SW480 (cell line): ENCODE measurements around the gene EIF3B.
"Not testable (repeated sequence)": the region's sequence is repeated elsewhere in the genome, so short reads cannot be mapped to it uniquely, and the experiment has no call there.

Source experiments
- DNase-seq: peaks from one replicate; pipeline ENCODE4 v3.0.0-alpha.2; 2016; ENCODE audit warnings: low spot score

The EIF3B gene

GRCh38 chr7:2347351-2348063 lies 7.1 kb upstream of the EIF3B start:
- DNase-seq, result not testable (repeated sequence)

GRCh38 chr7:2350055-2350454 lies 4.6 kb upstream of the EIF3B start:
- no peak for DNase-seq

DNA sequence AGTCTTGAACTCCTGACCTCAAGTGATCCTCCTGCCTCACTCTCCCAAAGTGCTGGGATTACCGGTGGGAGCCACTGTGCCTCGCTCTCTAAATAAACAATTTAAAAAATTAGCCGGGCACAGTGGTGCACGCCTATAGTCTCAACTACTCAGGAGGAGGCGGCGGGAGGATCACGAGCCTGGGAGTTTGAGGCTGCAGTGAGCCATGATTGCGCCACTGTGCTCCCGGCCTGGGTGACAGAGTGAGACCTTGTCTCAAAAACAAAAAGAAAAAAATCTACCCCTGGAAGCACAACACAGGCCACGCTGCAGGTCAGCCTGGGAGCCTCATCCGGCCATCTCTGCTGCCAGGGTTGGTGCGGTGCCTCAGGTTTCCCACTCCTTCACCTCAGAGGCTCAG lies 3.8 kb upstream of the EIF3B start:
- no peak for DNase-seq

- no peak for DNase-seq
These were observed 1.3 kb upstream of the EIF3B start for GRCh38 chr7:2353113-2353935.

DNA sequence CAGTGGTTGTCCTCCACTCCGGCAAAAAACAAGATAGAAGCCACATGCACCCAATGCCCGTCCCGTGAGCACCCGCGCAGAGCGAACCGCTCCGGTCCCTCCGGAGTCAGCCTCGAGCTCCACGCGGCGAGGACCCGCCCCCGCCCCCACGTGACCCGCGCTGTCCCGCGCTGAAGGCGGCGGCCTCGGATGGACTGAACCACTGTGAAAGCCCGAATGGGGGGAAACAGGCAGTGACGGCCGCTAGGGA lies 766 bp upstream of the EIF3B start:
- DNase-seq, result peak; percentile 92

- DNase-seq, result peak; percentile 14
These were observed 495 bp downstream of the EIF3B start for GRCh38 chr7:2354939-2355704.

DNA sequence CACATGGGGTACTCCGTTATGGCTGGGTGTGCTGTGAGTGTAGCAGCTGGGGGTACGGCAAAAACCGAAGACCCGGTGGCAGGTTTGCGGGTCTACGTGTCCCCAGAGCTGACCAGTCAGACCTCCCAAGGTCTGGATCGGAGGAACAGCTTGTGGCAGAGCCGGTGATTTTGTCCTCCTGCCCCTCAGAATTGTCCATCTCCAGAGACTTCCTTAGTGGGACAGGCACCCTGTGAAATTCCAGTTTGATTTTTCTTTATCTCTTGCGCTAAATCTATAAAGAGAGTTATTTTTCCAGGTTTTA lies 1.0 kb downstream of the EIF3B start:
- no peak for DNase-seq

DNA sequence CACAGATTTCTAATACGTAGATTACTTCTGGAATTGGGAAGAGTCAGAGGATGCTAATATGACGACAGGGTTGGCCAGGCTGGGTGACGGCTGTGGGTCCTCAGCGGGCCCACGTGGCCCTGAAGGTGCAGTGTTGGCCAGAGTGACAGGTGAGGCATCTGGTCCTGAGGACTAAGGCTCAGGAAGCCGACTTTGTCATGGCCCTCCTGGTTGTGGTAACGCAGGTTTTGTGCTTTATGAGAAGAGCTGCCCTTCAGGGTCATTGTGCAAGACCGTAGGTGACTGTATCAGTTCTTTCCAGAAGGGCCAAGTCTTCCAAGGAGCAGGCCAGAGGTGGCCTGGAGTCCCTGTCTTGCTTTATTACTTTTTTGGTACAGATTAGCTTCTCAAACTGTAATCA lies 2.5 kb downstream of the EIF3B start:
- DNase-seq, result no peak

GRCh38 chr7:2357571-2357970 lies 2.9 kb downstream of the EIF3B start:
- no peak for DNase-seq

GRCh38 chr7:2358968-2359527 lies 4.4 kb downstream of the EIF3B start:
- no peak for DNase-seq

- no peak for DNase-seq
These were observed 5.0 kb downstream of the EIF3B start for GRCh38 chr7:2359610-2360009.

- no peak for DNase-seq
These were observed 6.2 kb downstream of the EIF3B start for GRCh38 chr7:2360796-2361195.

- no peak for DNase-seq
These were observed 7.9 kb downstream of the EIF3B start for GRCh38 chr7:2362385-2363088.

DNA sequence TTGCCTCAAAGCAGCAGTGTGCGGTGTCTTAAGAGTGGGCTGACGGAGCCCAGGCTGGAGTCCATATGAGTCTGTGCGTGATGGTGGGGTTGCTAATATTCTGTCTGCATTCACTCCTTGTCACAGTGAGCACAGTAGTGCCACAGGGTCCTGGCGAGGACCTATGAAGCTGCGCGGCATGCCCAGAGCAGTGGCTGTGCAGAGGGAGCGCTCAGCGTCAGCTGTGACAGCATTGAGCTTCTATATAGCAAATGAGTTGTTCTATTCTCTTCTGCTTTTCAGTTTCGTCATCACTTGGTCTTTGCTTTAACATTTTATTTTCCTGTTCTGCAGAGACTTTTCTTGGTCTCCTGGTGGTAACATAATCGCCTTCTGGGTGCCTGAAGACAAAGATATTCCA lies 14.5 kb downstream of the EIF3B start:
- no peak for DNase-seq

- DNase-seq, result no peak
These were observed 16.7 kb downstream of the EIF3B start for GRCh38 chr7:2371329-2371728.

- DNase-seq, result no peak
These were observed 18.1 kb downstream of the EIF3B start for GRCh38 chr7:2372724-2373123.

DNA sequence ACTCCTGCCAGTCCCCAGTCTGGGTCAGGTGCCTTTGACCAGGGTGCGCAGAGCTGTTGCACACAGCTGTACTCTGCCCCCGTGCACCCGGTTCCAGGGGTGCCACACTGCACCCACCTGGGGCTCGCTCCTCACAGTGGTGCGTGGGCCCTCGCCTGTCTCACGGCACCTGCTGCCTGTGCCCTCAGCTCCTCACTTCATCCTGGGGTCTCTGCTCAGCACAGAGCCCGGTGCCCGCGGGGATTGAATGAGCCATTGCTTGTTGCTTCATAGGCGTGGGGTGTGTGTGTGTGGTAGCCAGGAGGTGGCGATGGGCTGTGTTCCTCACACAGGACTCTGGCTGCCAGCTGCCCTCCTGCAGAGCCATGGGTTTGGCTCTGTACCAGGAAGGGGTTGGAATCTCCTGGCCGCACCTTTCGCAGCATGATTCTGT lies 18.5 kb downstream of the EIF3B start:
- DNase-seq, result no peak

- DNase-seq, result no peak
These were observed 19.0 kb downstream of the EIF3B start for GRCh38 chr7:2373646-2374045.

DNA sequence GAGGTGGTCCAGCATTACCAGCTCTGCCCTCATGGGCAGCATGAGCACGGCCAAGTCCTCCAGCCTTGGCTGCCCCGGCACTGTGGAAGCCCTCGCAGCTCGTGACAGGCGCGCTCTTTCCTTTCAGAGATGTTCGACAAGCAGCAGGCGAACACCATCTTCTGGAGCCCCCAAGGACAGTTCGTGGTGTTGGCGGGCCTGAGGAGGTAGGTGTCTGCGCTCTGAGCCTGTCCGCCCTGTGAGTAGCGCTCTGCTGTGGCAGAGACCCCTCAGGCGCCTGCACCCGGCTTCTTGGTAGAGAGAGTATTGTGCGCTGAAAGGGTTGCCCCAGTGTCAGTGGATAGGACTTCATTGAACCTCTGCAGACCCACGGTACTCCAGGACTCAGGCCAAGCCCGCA lies 19.8 kb downstream of the EIF3B start:
- DNase-seq, result no peak

DNA sequence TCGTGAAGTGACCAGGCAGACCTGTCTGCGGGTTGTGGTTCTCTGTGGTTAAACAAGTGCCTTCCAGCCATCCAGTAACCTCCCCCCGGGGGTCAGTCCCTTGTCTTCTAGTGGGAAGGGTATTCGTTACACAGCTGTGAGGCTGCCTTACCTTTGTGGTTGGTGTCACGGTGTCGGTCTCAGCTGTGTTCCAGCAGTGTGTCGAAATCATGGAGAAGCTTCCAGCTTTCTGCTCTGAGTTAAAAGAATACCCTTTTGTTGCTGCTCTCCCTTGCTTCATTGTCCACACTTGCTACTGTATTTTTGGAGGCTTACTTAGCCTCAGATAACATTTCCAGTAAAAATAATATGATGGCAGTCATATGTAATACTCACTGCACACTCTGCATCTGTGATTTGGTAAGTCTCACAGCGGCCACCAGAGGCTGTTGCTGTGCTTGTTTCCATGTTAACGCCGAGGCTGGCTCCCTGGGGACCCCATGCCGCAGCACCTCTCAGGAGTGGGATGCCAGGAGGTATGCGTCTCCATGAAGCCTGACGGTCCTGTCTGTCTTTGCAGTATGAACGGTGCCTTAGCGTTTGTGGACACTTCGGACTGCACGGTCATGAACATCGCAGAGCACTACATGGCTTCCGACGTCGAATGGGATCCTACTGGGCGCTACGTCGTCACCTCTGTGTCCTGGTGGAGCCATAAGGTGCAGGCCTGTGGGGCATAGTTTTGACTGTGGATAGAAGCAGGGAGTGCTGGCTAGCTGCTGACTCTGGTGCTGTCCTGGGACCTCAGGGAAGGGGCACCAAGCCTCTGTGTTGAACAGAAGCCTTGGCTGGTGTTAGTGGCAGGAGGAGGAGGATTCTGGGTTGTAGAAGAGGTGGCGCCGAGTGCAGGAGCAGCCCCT lies 20.5 kb downstream of the EIF3B start:
- no peak for DNase-seq
